HepG2 (cell line): Measurements from ENCODE around the gene PSMC3IP. TPM values are rescaled to one million over a fixed set of nuclear protein-coding genes. Genes with fewer than 3 reads are reported as not detected.
A peak's percentile ranks its signal among the peaks of the same experiment; 100 is the strongest.

Source experiments
- ATAC-seq: fragments of 200-7000 bp; cut with Tn5 transposase; 3 replicates; pipeline ENCODE4 v1.9.1; 2020; ENCODE audit warnings: mild to moderate bottlenecking, moderate library complexity
- BruUV-seq: library from RNA; stranded (reverse); fragments of 400-500 nt; replicated peaks from 2 replicates; lab custom pipeline; 2021; lab: Mats Ljungman, UMichigan
- CTCF ChIA-PET: fragments of 300-600 bp; formaldehyde crosslinking; extraction: SDS; loops from one replicate; lab custom pipeline; 2021; ENCODE audit warnings: low total read pairs, inconsistent platforms, low intra/inter-chr PET ratio; lab: Yijun Ruan, JAX
- POLR2A ChIA-PET: fragments of 350-600 bp; sonication (Branson Sonifier 250); formaldehyde crosslinking; loops from one replicate; lab custom pipeline; 2020; ENCODE audit warnings: antibody characterized with exemption, inconsistent platforms; lab: Yijun Ruan, JAX
- DNase-seq: peaks from one replicate; pipeline ENCODE4 v3.0.0-alpha.2; 2015; ENCODE audit warnings: low spot score
- FAIRE-seq: peaks from 3 replicates; lab custom pipeline; 2011; peaks lifted over from hg19 to GRCh38; lab: Jason Lieb, UNC
- H2AFZ ChIP-seq: one replicate; pipeline ENCODE4 v1.6.1; 2011; ENCODE audit warnings: low read length, inconsistent platforms
- H3K27ac ChIP-seq: fragments of 300-600 bp; 3 replicates; pipeline ENCODE4 v1.8.0; 2011; ENCODE audit warnings: mixed run types, mild to moderate bottlenecking, mixed read lengths, low read length, inconsistent platforms; ENCODE audit not compliant: insufficient read depth; ENCODE audit errors: extremely low read length
- H3K27me3 ChIP-seq, 2 experiments: fragments of 200-600 bp in 1 of 2; 2 replicates in 1 of 2; 3 replicates in 1 of 2; pipeline versions ENCODE4 v1.6.0 to v1.8.0; 2011; ENCODE audit warnings: low read length in 2 of 2, mild to moderate bottlenecking in 2 of 2, moderate library complexity in 2 of 2, inconsistent platforms in 1 of 2; ENCODE audit not compliant: insufficient read depth in 2 of 2, control insufficient read depth in 1 of 2
- H3K36me3 ChIP-seq, 2 experiments: fragments of 200-600 bp in 1 of 2; replicated peaks in 1 of 2; 2 replicates in 1 of 2; 3 replicates in 1 of 2; pipeline versions ENCODE4 v1.5.1 to v1.8.0; 2011; ENCODE audit warnings: low read length in 2 of 2, inconsistent platforms in 1 of 2; ENCODE audit not compliant: insufficient read depth in 2 of 2, control insufficient read depth in 1 of 2
- H3K4me1 ChIP-seq: 2 replicates; pipeline ENCODE4 v1.5.1; 2012; ENCODE audit warnings: low read length, inconsistent platforms; ENCODE audit not compliant: insufficient read depth
- H3K4me2 ChIP-seq: 2 replicates; pipeline ENCODE4 v1.6.0; 2011; ENCODE audit warnings: low read depth, low read length, inconsistent platforms
- H3K4me3 ChIP-seq, 3 experiments: fragments of 200-600 bp in 1 of 3; sonication (generic), shearing (Covaris generic) in 1 of 3; replicated peaks in 1 of 3; 2 replicates each; pipeline ENCODE4 v1.5.1; 2011 to 2016; ENCODE audit warnings: low read length in 3 of 3, inconsistent platforms in 2 of 3, low read depth in 2 of 3, mild to moderate bottlenecking in 2 of 3, control low read depth in 1 of 3, mixed read lengths in 1 of 3; ENCODE audit not compliant: insufficient read depth in 1 of 3
- H3K79me2 ChIP-seq: one replicate; pipeline ENCODE4 v1.6.1; 2011; ENCODE audit warnings: low read length, inconsistent platforms; ENCODE audit not compliant: insufficient read depth
- H3K9ac ChIP-seq: 2 replicates; pipeline ENCODE4 v1.6.0; 2011; ENCODE audit warnings: mild to moderate bottlenecking, low read depth, low read length, inconsistent platforms; ENCODE audit not compliant: insufficient read depth
- H3K9me3 ChIP-seq: 2 replicates; pipeline ENCODE4 v1.5.1; 2012; ENCODE audit warnings: mild to moderate bottlenecking, low read length
- H4K20me1 ChIP-seq: 2 replicates; pipeline ENCODE4 v1.6.0; 2011; ENCODE audit warnings: inconsistent platforms, mild to moderate bottlenecking, low read length, moderate library complexity; ENCODE audit not compliant: insufficient read depth
- CTCF ChIP-seq: sonication (generic); formaldehyde crosslinking; IDR thresholded peaks from 2 replicates; pipeline ENCODE4 v1.5.0; 2020; ENCODE audit warnings: mild to moderate bottlenecking, missing genetic modification reagents, moderate library complexity
- FOXO4 ChIP-seq: sonication (generic); formaldehyde crosslinking; conservative IDR thresholded peaks from 2 replicates; pipeline ENCODE4 v1.8.1; 2023; ENCODE audit warnings: missing genetic modification reagents
- HNRNPL ChIP-seq: fragments of 200-400 bp; formaldehyde crosslinking; IDR thresholded peaks from 2 replicates; pipeline ENCODE4 v1.6.1; 2017; ENCODE audit warnings: mild to moderate bottlenecking, low read depth, low read length
- NCOR1 ChIP-seq: fragments of 200-600 bp; sonication (generic); IDR thresholded peaks from 2 replicates; pipeline ENCODE4 v1.7.0; 2017; ENCODE audit warnings: antibody characterized with exemption, low read length, borderline replicate concordance
- SETDB1 ChIP-seq: sonication (generic); formaldehyde crosslinking; IDR thresholded peaks from 2 replicates; pipeline ENCODE4 v1.5.1; 2020; ENCODE audit warnings: missing genetic modification reagents, mild to moderate bottlenecking, borderline replicate concordance
- SKIL ChIP-seq: sonication (generic); formaldehyde crosslinking; IDR thresholded peaks from 2 replicates; pipeline ENCODE4 v1.8.0; 2022; ENCODE audit warnings: missing genetic modification reagents, mild to moderate bottlenecking, moderate library complexity, borderline replicate concordance
- ZBTB33 ChIP-seq: sonication (generic); formaldehyde crosslinking; IDR thresholded peaks from 2 replicates; pipeline ENCODE4 v1.4.0; 2020; ENCODE audit warnings: missing genetic modification reagents
- ZBTB37 ChIP-seq: sonication (generic); formaldehyde crosslinking; IDR thresholded peaks from 2 replicates; pipeline ENCODE4 v1.4.0; 2020; ENCODE audit warnings: mild to moderate bottlenecking, missing genetic modification reagents
- ZC3H13 ChIP-seq: sonication (generic); formaldehyde crosslinking; IDR thresholded peaks from 2 replicates; pipeline ENCODE4 v1.8.1; 2023; ENCODE audit warnings: mild to moderate bottlenecking, missing genetic modification reagents, moderate library complexity
- ZFP36 ChIP-seq: fragments of 150-350 bp; IDR thresholded peaks from 2 replicates; pipeline ENCODE4 v1.6.1; 2018; ENCODE audit warnings: borderline replicate concordance, low read length, low read depth; ENCODE audit not compliant: partially characterized antibody
- ZMYM3 ChIP-seq: sonication (generic); formaldehyde crosslinking; IDR thresholded peaks from 2 replicates; pipeline ENCODE4 v1.5.1; 2020; ENCODE audit warnings: mild to moderate bottlenecking, missing genetic modification reagents
- ZNF230 ChIP-seq: sonication (generic); formaldehyde crosslinking; IDR thresholded peaks from 2 replicates; pipeline ENCODE4 v1.4.0; 2020; ENCODE audit warnings: mild to moderate bottlenecking, missing genetic modification reagents
- ZNF317 ChIP-seq: sonication (generic); formaldehyde crosslinking; IDR thresholded peaks from 2 replicates; pipeline ENCODE4 v1.5.0; 2020; ENCODE audit warnings: mild to moderate bottlenecking, missing genetic modification reagents
- ZNF768 ChIP-seq: sonication (generic); formaldehyde crosslinking; IDR thresholded peaks from 2 replicates; pipeline ENCODE4 v1.4.0; 2020; ENCODE audit warnings: missing genetic modification reagents
- ZNF788 ChIP-seq: sonication (generic); formaldehyde crosslinking; IDR thresholded peaks from 2 replicates; pipeline ENCODE4 v1.5.0; 2020; ENCODE audit warnings: mild to moderate bottlenecking, missing genetic modification reagents, borderline replicate concordance
- WGBS: methylation state at CpG from one replicate; pipeline ENCODE4 v1.1.6; 2017; ENCODE audit warnings: low lambda C conversion rate; 5-methylcytosine and 5-hydroxymethylcytosine counted together
- in situ Hi-C: cut with HindIII; loops from 2 replicates; pipeline ENCODE4 v1.10.0; 2017; ENCODE audit warnings: low pct_unique_long_range_greater_than_20kb; ENCODE audit not compliant: extremely low pct_ligation_motif_present
- intact Hi-C: fragments of 100-400 bp; cut with micrococcal nuclease; formaldehyde crosslinking; loops from one replicate; pipeline ENCODE4 v1.10.0; 2022; ENCODE audit not compliant: unreplicated experiment
- polyA plus RNA-seq, 8 experiments: library from polyadenylated mRNA; depleted of rRNA in 3 of 8; stranded (reverse) in 7 of 8; unstranded in 1 of 8; fragments of >200 nt; fragmentation: Illumina TruSeq in 4 of 8; extraction: Trizol in 4 of 8; gene quantifications; 2 replicates each; pipeline versions ENCODE4 v1.2.1 to v1.2.3, GENCODE V29; 2011 to 2016; ENCODE audit warnings: low read depth in 4 of 8, missing spikeins in 1 of 8, mixed read lengths in 1 of 8; ENCODE audit not compliant: insufficient read depth in 1 of 8
- total RNA-seq, 5 experiments: library from RNA; depleted of rRNA; stranded (reverse); fragments of >200 nt; fragmentation: Illumina TruSeq; extraction: Trizol; gene quantifications; 2 replicates each; pipeline ENCODE4 v1.2.3, GENCODE V29; 2016; ENCODE audit warnings: low read depth in 1 of 5

PSMC3IP gene
- total and polyA plus RNA-seq, 2 of the 13 experiments (the other 11 are each of a cell fraction or from before 2014, with no cell fraction given): 6.5 to 22.4 TPM

- H3K4me2 ChIP-seq: peak overlapping the region; percentile 100
- no peaks in the 10 kb centered on the region; a peak in 1 of 5 replicates for H3K27me3 ChIP-seq
- no peaks in the 10 kb centered on the region for H3K9me3 ChIP-seq
- peak overlapping the region; percentile 97 for H3K9ac ChIP-seq
- H3K79me2 ChIP-seq: peaks cover 18% of the 10 kb centered on the region
- no peaks in the 10 kb centered on the region for H3K36me3 ChIP-seq
- no peak overlapping the region for H2AFZ ChIP-seq
- ChIA-PET CTCF (interaction anchor here (0.9 kb wide), 1 partner anchor 27 kb away, joined by 3 read pairs; no protein-coding TSS in a partner anchor), POLR2A (interaction anchor here (1.3 to 4.4 kb wide), 10 partner anchors 8 to 129 kb away, joined by 5 to 80 read pairs (median 16); partner anchors contain the start of genes COASY, MLX, NAGLU and PLEKHH3)
- H3K4me1 ChIP-seq: peaks cover 57% of the 10 kb centered on the region
- no peaks in the 10 kb centered on the region for H4K20me1 ChIP-seq
- 49% methylated on average over 12 of the region's 16 CpGs for WGBS
- intact Hi-C loops (no loop called here), in situ Hi-C loops (no loop called here)
- H3K27ac ChIP-seq: peak overlapping the region; percentile 87
- ATAC-seq: no peak
- peak overlapping the region; percentile 88 to 100 (median 94) for H3K4me3 ChIP-seq
- no TSS peak for BruUV-seq
- no peak for DNase-seq
- no peak for FAIRE-seq
- TF ChIP-seq ZNF230 (CRISPR knock-in tag) (no peak), ZBTB33 (peak; percentile 59; the same call in 1 of the 2 replicates), ZMYM3 (peak; percentile 97), ZC3H13 (0 out of 2 replicates have a peak, but pooled peaks have one; percentile 9), ZNF317 (0 out of 2 replicates have a peak, but pooled peaks have one; percentile 13), NCOR1 (no peak), ZFP36 (peak; percentile 79), SKIL (0 out of 2 replicates have a peak, but pooled peaks have one; percentile 0), ZNF768 (peak; percentile 100), FOXO4 (no peak; the same call in 1 of the 2 replicates), ZNF788 (no peak), SETDB1 (no peak), CTCF (CRISPR knock-in tag) (peak; percentile 15; the same call in 1 of the 2 replicates), HNRNPL (peak; percentile 96), ZBTB37 (CRISPR knock-in tag) (0 out of 2 replicates have a peak, but pooled peaks have one; percentile 10)
Observed at GRCh38 chr17:42553866-42554249, 23.7 kb downstream of the PSMC3IP start.
